Common myeloid progenitor, CD34-positive (primary cell): ENCODE results near the gene CDH13.

Experiments used
- CTCF ChIA-PET: fragments of 350-600 bp; sonication (Branson Sonifier 250); formaldehyde crosslinking; loops from one replicate; lab custom pipeline; 2021; ENCODE audit warnings: antibody characterized with exemption; lab: Charles Lee
- POLR2A ChIA-PET: fragments of 350-600 bp; sonication (Branson Sonifier 250); formaldehyde crosslinking; loops from one replicate; lab custom pipeline; 2021; ENCODE audit warnings: antibody characterized with exemption; lab: Charles Lee
- DNase-seq, 3 donors: peaks; one replicate each; pipeline versions ENCODE4 v3.0.0 to v3.0.0-alpha.2; 2013
- H3K27ac ChIP-seq, 2 experiments: 1 replicate in 1 of 2; 2 replicates in 1 of 2; pipeline ENCODE4 v1.7.0; 2013; ENCODE audit warnings: inconsistent platforms in 2 of 2, low read length in 2 of 2, mild to moderate bottlenecking in 2 of 2, low read depth in 1 of 2, moderate library complexity in 1 of 2; ENCODE audit not compliant: severe bottlenecking in 2 of 2, insufficient read depth in 1 of 2, poor library complexity in 1 of 2
- H3K27me3 ChIP-seq, 5 experiments: replicated peaks in 2 of 5; 1 replicate in 3 of 5; 2 replicates in 2 of 5; pipeline versions ENCODE4 v1.6.1 to v1.7.0; 2013; ENCODE audit warnings: low read length in 4 of 5, mild to moderate bottlenecking in 2 of 5, moderate library complexity in 2 of 5, inconsistent platforms in 1 of 5; ENCODE audit not compliant: insufficient read depth in 5 of 5, control insufficient read depth in 4 of 5
- H3K36me3 ChIP-seq, 4 experiments: 1 replicate in 2 of 4; 2 replicates in 2 of 4; pipeline versions ENCODE4 v1.6.1 to v1.7.0; 2013; ENCODE audit warnings: low read length in 3 of 4, control low read depth in 1 of 4, mild to moderate bottlenecking in 1 of 4; ENCODE audit not compliant: control insufficient read depth in 4 of 4, insufficient read depth in 4 of 4
- H3K4me1 ChIP-seq, 4 experiments: 1 replicate in 3 of 4; 2 replicates in 1 of 4; pipeline versions ENCODE4 v1.6.1 to v1.7.1; 2013; ENCODE audit warnings: low read length in 3 of 4, mild to moderate bottlenecking in 3 of 4, control low read depth in 1 of 4, inconsistent platforms in 1 of 4, moderate library complexity in 1 of 4; ENCODE audit not compliant: control insufficient read depth in 4 of 4, insufficient read depth in 4 of 4; ENCODE audit errors: control extremely low read depth in 1 of 4
- H3K4me3 ChIP-seq, 7 experiments: 1 replicate in 4 of 7; 2 replicates in 3 of 7; pipeline versions ENCODE4 v1.5.1 to v1.7.0; 2013; ENCODE audit warnings: mild to moderate bottlenecking in 7 of 7, low read length in 6 of 7, moderate library complexity in 6 of 7, inconsistent platforms in 2 of 7, low read depth in 2 of 7, control low read depth in 1 of 7; ENCODE audit not compliant: insufficient read depth in 4 of 7, control insufficient read depth in 1 of 7; ENCODE audit errors: extremely low read depth in 1 of 7
- H3K9me3 ChIP-seq, 5 experiments: 1 replicate in 4 of 5; 2 replicates in 1 of 5; pipeline versions ENCODE4 v1.6.1 to v1.7.1; 2013; ENCODE audit warnings: low read length in 4 of 5, mild to moderate bottlenecking in 2 of 5, inconsistent platforms in 1 of 5, low read depth in 1 of 5, moderate library complexity in 1 of 5; ENCODE audit not compliant: control insufficient read depth in 4 of 5, insufficient read depth in 2 of 5; ENCODE audit errors: control extremely low read depth in 1 of 5
- whole genome bisulfite sequencing: methylation state at CpG from one replicate; pipeline ENCODE4 v1.1.5; 2013; ENCODE audit not compliant: insufficient coverage; 5-methylcytosine and 5-hydroxymethylcytosine counted together

CDH13 gene

DNA sequence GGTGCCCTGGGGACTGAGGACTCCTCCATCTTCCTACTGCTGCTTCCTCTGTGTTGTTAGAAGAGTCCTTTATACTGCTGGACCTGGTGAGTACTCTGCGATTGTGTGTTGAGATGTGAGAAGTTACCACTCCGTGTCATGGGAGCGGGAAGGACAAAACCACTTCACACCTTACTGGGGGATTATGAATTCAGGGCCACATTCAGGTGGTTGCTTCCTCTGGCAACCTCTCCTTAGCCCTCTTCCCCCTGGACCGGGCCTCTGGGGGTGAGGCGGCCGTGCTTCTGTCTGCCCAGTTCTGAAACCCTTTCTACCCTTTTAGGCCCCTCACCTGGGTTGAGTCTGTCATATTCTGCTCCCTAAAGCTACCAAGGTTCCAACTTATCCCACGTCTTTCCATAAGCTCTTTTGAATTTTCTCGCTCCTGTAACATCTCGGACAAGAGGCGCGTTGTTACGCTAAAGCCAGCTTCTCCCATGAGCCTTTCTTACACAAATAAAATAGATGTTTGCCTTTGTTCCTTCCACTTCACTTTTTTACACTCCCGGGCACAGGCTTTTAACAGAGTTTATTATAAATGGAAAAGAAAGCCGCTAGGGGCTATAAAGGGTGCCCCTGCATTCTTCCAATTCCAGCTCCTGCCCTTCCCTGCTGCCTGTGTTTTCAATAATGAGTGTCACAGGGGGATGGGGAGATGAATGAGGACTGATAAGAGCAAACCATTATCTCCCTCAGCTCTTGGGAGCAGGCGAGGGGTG, 20.7 kb upstream of the CDH13 start:
- CTCF ChIA-PET = interaction anchor here (1.5 kb wide), 1 partner anchor 11 kb away, joined by 4 read pairs; no protein-coding TSS in a partner anchor
- H3K27me3 ChIP-seq = peaks cover 0 to 10% (median 2%) of the 10 kb centered on the region in 5 experiments
- no peak for DNase-seq

GRCh38 chr16:82609140-82609539, 17.6 kb upstream of the CDH13 start:
- POLR2A ChIA-PET = no interaction called here
- 98% methylated on average over 3 of the region's 3 CpGs for WGBS
- no peaks in the 10 kb centered on the region for H3K9me3 ChIP-seq
- H3K36me3 ChIP-seq = no peaks in the 10 kb centered on the region
- H3K4me3 ChIP-seq = no peak overlapping the region
- DNase-seq = no peak
- no peaks in the 10 kb centered on the region for H3K4me1 ChIP-seq
- CTCF ChIA-PET = no interaction called here
- peaks cover 0 to 9% (median 2%) of the 10 kb centered on the region in 5 experiments for H3K27me3 ChIP-seq
- H3K27ac ChIP-seq = no peak overlapping the region

More for the DNA sequence above, 20.7 kb upstream of the CDH13 start:
- no peak overlapping the region for H3K4me3 ChIP-seq
- no peaks in the 10 kb centered on the region for H3K36me3 ChIP-seq
- no peaks in the 10 kb centered on the region for H3K9me3 ChIP-seq
- no peak overlapping the region for H3K27ac ChIP-seq
- 81% methylated on average over 6 of the region's 15 CpGs for WGBS
- POLR2A ChIA-PET = no interaction called here
- H3K4me1 ChIP-seq = no peaks in the 10 kb centered on the region

GRCh38 chr16:82612263-82612662, 14.5 kb upstream of the CDH13 start:
- Histone ChIP-seq H3K9me3 (no peaks in the 10 kb centered on the region), H3K4me3 (no peak overlapping the region), H3K4me1 (no peaks in the 10 kb centered on the region), H3K27me3 (peaks cover 0 to 4% (median 0%) of the 10 kb centered on the region in 5 experiments), H3K27ac (no peak overlapping the region), H3K36me3 (no peaks in the 10 kb centered on the region)
- DNase-seq = no peak
- POLR2A ChIA-PET = no interaction called here
- CTCF ChIA-PET = no interaction called here
- WGBS = 61% methylated on average over 3 of the region's 3 CpGs

DNA sequence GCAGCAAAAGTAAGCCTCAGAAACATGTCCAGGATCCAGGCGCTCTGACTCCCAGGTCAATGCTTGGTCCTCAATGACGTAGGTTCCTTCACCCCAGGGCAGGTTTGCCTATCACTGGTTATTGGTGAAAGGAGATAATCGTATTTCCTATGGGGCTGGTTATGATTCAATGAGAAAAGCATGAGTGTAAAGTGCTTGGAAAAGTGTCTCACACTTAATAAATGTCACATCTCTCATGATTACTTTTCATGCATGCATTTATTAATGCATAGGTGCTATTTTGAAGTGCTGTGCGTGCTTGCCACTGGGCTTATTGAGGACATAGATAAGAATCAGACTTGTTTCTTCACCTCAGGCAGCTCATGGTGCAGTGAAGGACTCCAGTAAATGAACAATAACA, 10.4 kb upstream of the CDH13 start:
- WGBS = 93% methylated on average over 3 of the region's 4 CpGs
- ChIA-PET POLR2A (no interaction called here), CTCF (no interaction called here)

DNA sequence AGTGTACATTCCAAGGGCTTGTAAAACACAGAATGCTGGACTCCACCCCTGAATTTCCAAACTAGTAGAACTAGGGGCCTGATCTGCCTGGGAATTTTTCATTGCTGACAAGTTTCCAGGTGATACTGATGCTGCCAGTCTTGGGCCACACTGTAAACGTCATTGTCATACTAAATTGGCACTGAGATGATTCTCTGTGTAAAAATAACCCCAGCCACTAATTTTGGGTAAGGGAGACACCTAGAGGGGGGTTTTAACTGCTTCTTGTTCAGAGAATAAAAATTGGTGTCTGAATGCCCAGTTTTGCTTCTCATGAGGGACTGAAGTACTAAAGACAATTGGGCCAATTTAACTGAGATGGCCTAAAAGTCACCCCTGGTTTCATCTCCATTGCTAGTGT, 5.0 kb upstream of the CDH13 start:
- no peak for DNase-seq
- ChIA-PET POLR2A (no interaction called here), CTCF (no interaction called here)
- Histone ChIP-seq H3K4me1 (peaks cover 0 to under 1% (median 0%) of the 10 kb centered on the region in 4 experiments), H3K27ac (no peak overlapping the region), H3K36me3 (no peaks in the 10 kb centered on the region), H3K4me3 (no peak overlapping the region), H3K9me3 (no peaks in the 10 kb centered on the region), H3K27me3 (peaks cover 14 to 51% (median 25%) of the 10 kb centered on the region in 5 experiments)
- 0% methylated on average over 1 of the region's 1 CpG for WGBS

More for the DNA sequence above, 10.4 kb upstream of the CDH13 start:
- Histone ChIP-seq H3K9me3 (no peaks in the 10 kb centered on the region), H3K4me3 (no peak overlapping the region), H3K27me3 (peaks cover 0 to 17% (median 3%) of the 10 kb centered on the region in 5 experiments), H3K27ac (no peak overlapping the region), H3K36me3 (no peaks in the 10 kb centered on the region), H3K4me1 (no peaks in the 10 kb centered on the region)
- no peak for DNase-seq

GRCh38 chr16:82623241-82623640, 3.5 kb upstream of the CDH13 start:
- no peaks in the 10 kb centered on the region for H3K36me3 ChIP-seq
- H3K27ac ChIP-seq = no peak overlapping the region
- ChIA-PET POLR2A (interaction anchor here (0.6 kb wide), 1 partner anchor 1198 kb away, joined by 3 read pairs; no protein-coding TSS in a partner anchor), CTCF (no interaction called here)
- DNase-seq = no peak
- peaks cover 0 to 11% (median 3%) of the 10 kb centered on the region in 4 experiments for H3K4me1 ChIP-seq
- WGBS = 80% methylated on average over 5 of the region's 7 CpGs
- no peaks in the 10 kb centered on the region for H3K9me3 ChIP-seq
- no peak overlapping the region for H3K4me3 ChIP-seq
- H3K27me3 ChIP-seq = peaks cover 16 to 59% (median 29%) of the 10 kb centered on the region in 5 experiments
